Smooth muscle cell (in vitro differentiated cells): ENCODE results near the gene NUTM2A. TPM values are rescaled to one million over a fixed set of nuclear protein-coding genes. Genes with fewer than 3 reads are reported as not detected.

Source experiments
- polyA plus RNA-seq: library from polyadenylated mRNA; unstranded; fragments of >200 nt; fragmentation: Nextera tagmentation; extraction: Ambion mirVana; gene quantifications from 2 replicates; pipeline ENCODE4 v1.2.1, GENCODE V29; 2016
- total RNA-seq: library from RNA; depleted of rRNA; stranded (reverse); fragments of >200 nt; gene quantifications from 2 replicates; pipeline ENCODE4 v1.2.3, GENCODE V29; 2014

Gene NUTM2A
- total and polyA plus RNA-seq, 2 experiments from 2014 or later: 0.21 to 0.31 TPM

Other genes starting within 250 kb of the NUTM2A start
- gene FAM25A, start 205.2 kb upstream of the NUTM2A start, total RNA-seq: 7.0 TPM in 1 of 2 replicates, not detected in the other
- not detected in 2 replicates for gene FAM25A, start 205.2 kb upstream of the NUTM2A start, polyA plus RNA-seq
- 119 and 138 TPM in 2 replicates for gene GLUD1, start 130.6 kb upstream of the NUTM2A start, total RNA-seq
- 47.6 and 66.9 TPM in 2 replicates for gene GLUD1, start 130.6 kb upstream of the NUTM2A start, polyA plus RNA-seq
- 20.0 and 22.6 TPM in 2 replicates for gene SHLD2, start 130.2 kb upstream of the NUTM2A start, total RNA-seq
- gene SHLD2, start 130.2 kb upstream of the NUTM2A start, polyA plus RNA-seq: 8.8 and 10.4 TPM in 2 replicates
- 1.7 and 1.9 TPM in 2 replicates for gene NUTM2D, start 132.3 kb downstream of the NUTM2A start, total RNA-seq
- gene NUTM2D, start 132.3 kb downstream of the NUTM2A start, polyA plus RNA-seq: 0.18 and 0.50 TPM in 2 replicates